H9 (cell line): ENCODE results near the gene EIF5A2. TPM values are rescaled to one million over a fixed set of nuclear protein-coding genes. Genes with fewer than 3 reads are reported as not detected.

ENCODE experiments used
- DNase-seq: peaks from one replicate; pipeline ENCODE4 v3.0.0-alpha.2; 2017
- H2AFZ ChIP-seq: one replicate; pipeline ENCODE4 v1.6.1; 2013; ENCODE audit warnings: mild to moderate bottlenecking, low read length, control low read depth, moderate library complexity
- H2AK5ac ChIP-seq: 2 replicates; pipeline ENCODE4 v1.6.1; 2013; ENCODE audit warnings: low read length, control low read depth, mixed read lengths; ENCODE audit not compliant: insufficient read length
- H2BK120ac ChIP-seq: one replicate; pipeline ENCODE4 v1.6.1; 2013; ENCODE audit warnings: low read depth, mild to moderate bottlenecking, low read length, control low read depth, inconsistent platforms; ENCODE audit not compliant: poor library complexity, severe bottlenecking
- H2BK12ac ChIP-seq: 2 replicates; pipeline ENCODE4 v1.6.1; 2013; ENCODE audit warnings: low read length, control low read depth, mixed read lengths, low read depth; ENCODE audit not compliant: insufficient read length
- H2BK15ac ChIP-seq: 2 replicates; pipeline ENCODE4 v1.6.1; 2013; ENCODE audit warnings: low read depth, low read length, control low read depth
- H2BK20ac ChIP-seq: one replicate; pipeline ENCODE4 v1.6.1; 2013; ENCODE audit warnings: low read depth, mild to moderate bottlenecking, low read length, control low read depth, inconsistent platforms; ENCODE audit not compliant: poor library complexity, severe bottlenecking
- H2BK5ac ChIP-seq: 2 replicates; pipeline ENCODE4 v1.6.1; 2013; ENCODE audit warnings: low read length, control low read depth, mixed read lengths; ENCODE audit not compliant: insufficient read length
- H3K14ac ChIP-seq: 2 replicates; pipeline ENCODE4 v1.6.1; 2013; ENCODE audit warnings: low read length, control low read depth; ENCODE audit not compliant: insufficient read depth
- H3K18ac ChIP-seq: 2 replicates; pipeline ENCODE4 v1.6.1; 2013; ENCODE audit warnings: low read depth, mild to moderate bottlenecking, mixed read lengths, low read length, control low read depth; ENCODE audit not compliant: insufficient read length
- H3K23ac ChIP-seq: 2 replicates; pipeline ENCODE4 v1.6.1; 2013; ENCODE audit warnings: low read length, control low read depth, mixed read lengths, low read depth; ENCODE audit not compliant: insufficient read length
- H3K23me2 ChIP-seq: 2 replicates; pipeline ENCODE4 v1.6.1; 2013; ENCODE audit warnings: low read depth, mild to moderate bottlenecking, mixed read lengths, low read length, control low read depth; ENCODE audit not compliant: insufficient read length, poor library complexity, severe bottlenecking
- H3K27ac ChIP-seq: 2 replicates; pipeline ENCODE4 v1.5.1; 2013; ENCODE audit warnings: low read length, control low read depth, mixed read lengths, low read depth; ENCODE audit not compliant: insufficient read length
- H3K27me3 ChIP-seq: 2 replicates; pipeline ENCODE4 v1.6.1; 2013; ENCODE audit warnings: low read length, control low read depth, inconsistent platforms; ENCODE audit not compliant: insufficient read depth
- H3K4ac ChIP-seq: 2 replicates; pipeline ENCODE4 v1.6.1; 2013; ENCODE audit warnings: low read depth, mild to moderate bottlenecking, control low read depth, inconsistent platforms, low read length, moderate library complexity
- H3K4me1 ChIP-seq: 2 replicates; pipeline ENCODE4 v1.6.1; 2013; ENCODE audit warnings: low read length, control low read depth, inconsistent platforms; ENCODE audit not compliant: insufficient read depth
- H3K4me2 ChIP-seq: 2 replicates; pipeline ENCODE4 v1.6.1; 2013; ENCODE audit warnings: low read length, control low read depth, mixed read lengths; ENCODE audit not compliant: insufficient read length, insufficient read depth
- H3K56ac ChIP-seq: 2 replicates; pipeline ENCODE4 v1.6.1; 2013; ENCODE audit warnings: low read depth, mild to moderate bottlenecking, mixed read lengths, low read length, control low read depth; ENCODE audit not compliant: insufficient read length
- H3K79me1 ChIP-seq: 2 replicates; pipeline ENCODE4 v1.6.1; 2013; ENCODE audit warnings: low read depth, mild to moderate bottlenecking, moderate library complexity, low read length, control low read depth, inconsistent platforms; ENCODE audit not compliant: insufficient read depth, poor library complexity, severe bottlenecking
- H3K79me2 ChIP-seq: 2 replicates; pipeline ENCODE4 v1.6.1; 2013; ENCODE audit warnings: low read length, control low read depth, inconsistent platforms; ENCODE audit not compliant: insufficient read depth
- H3K9ac ChIP-seq: 2 replicates; pipeline ENCODE4 v1.6.1; 2013; ENCODE audit warnings: low read length, control low read depth, mixed read lengths; ENCODE audit not compliant: insufficient read length; ENCODE audit errors: extremely low read depth
- H3K9me3 ChIP-seq: one replicate; pipeline ENCODE4 v1.6.1; 2013; ENCODE audit warnings: low read depth, low read length, inconsistent platforms; ENCODE audit not compliant: control insufficient read depth
- H3T11ph ChIP-seq: one replicate; pipeline ENCODE4 v1.6.1; 2013; ENCODE audit warnings: mild to moderate bottlenecking, low read length, control low read depth, inconsistent platforms
- H4K20me1 ChIP-seq: one replicate; pipeline ENCODE4 v1.6.1; 2013; ENCODE audit not compliant: control insufficient read depth, insufficient read length, insufficient read depth
- H4K5ac ChIP-seq: 2 replicates; pipeline ENCODE4 v1.6.1; 2013; ENCODE audit warnings: low read depth, mild to moderate bottlenecking, mixed read lengths, low read length, control low read depth; ENCODE audit not compliant: insufficient read length
- H4K8ac ChIP-seq: replicated peaks from 2 replicates; pipeline ENCODE4 v1.6.1; 2013; ENCODE audit warnings: low read length, control low read depth, mixed read lengths, low read depth; ENCODE audit not compliant: insufficient read length
- H4K91ac ChIP-seq: 2 replicates; pipeline ENCODE4 v1.6.1; 2013; ENCODE audit warnings: low read depth, mild to moderate bottlenecking, moderate library complexity, mixed read lengths, low read length, control low read depth; ENCODE audit not compliant: insufficient read length
- H3K27ac Mint-ChIP-seq, 3 experiments: 2 replicates in 2 of 3; 3 replicates in 1 of 3; pipeline ENCODE4 v1.8.0; 2020 to 2021; ENCODE audit warnings: mixed read lengths in 3 of 3, mild to moderate bottlenecking in 1 of 3, moderate library complexity in 1 of 3
- H3K27me3 Mint-ChIP-seq: 2 replicates; pipeline ENCODE4 v1.8.0; 2021; ENCODE audit warnings: low read depth, mild to moderate bottlenecking, moderate library complexity, mixed read lengths
- H3K36me3 Mint-ChIP-seq, 3 experiments: 2 replicates in 2 of 3; 3 replicates in 1 of 3; pipeline ENCODE4 v1.8.0; 2020 to 2021; ENCODE audit warnings: low read depth in 3 of 3, mixed read lengths in 3 of 3; ENCODE audit not compliant: insufficient read depth in 1 of 3
- H3K4me1 Mint-ChIP-seq, 2 experiments: 2 replicates each; pipeline ENCODE4 v1.8.0; 2020; ENCODE audit warnings: mixed read lengths in 2 of 2
- H3K4me3 Mint-ChIP-seq, 2 experiments: 2 replicates in 1 of 2; 3 replicates in 1 of 2; pipeline ENCODE4 v1.8.0; 2020 to 2021; ENCODE audit warnings: mild to moderate bottlenecking in 2 of 2, mixed read lengths in 2 of 2, moderate library complexity in 1 of 2
- H3K9me3 Mint-ChIP-seq, 2 experiments: 2 replicates in 1 of 2; 3 replicates in 1 of 2; pipeline ENCODE4 v1.8.0; 2020; ENCODE audit warnings: mild to moderate bottlenecking in 2 of 2, mixed read lengths in 2 of 2, moderate library complexity in 1 of 2
- CTCF ChIP-seq: fragments of 200-600 bp; sonication (generic); conservative IDR thresholded peaks from 3 replicates; pipeline ENCODE4 v1.8.0; 2021; ENCODE audit warnings: antibody characterized with exemption, mild to moderate bottlenecking
- WGBS: extraction: QIAGEN DNeasy Blood & Tissue Kit; methylation state at CpG from one replicate; pipeline ENCODE4 v1.1.7; 2013; ENCODE audit warnings: missing lambda C conversion rate, low lambda C conversion rate, mixed read lengths; ENCODE audit not compliant: insufficient read length; ENCODE audit errors: extremely low coverage; 5-methylcytosine and 5-hydroxymethylcytosine counted together
- total RNA-seq: library from RNA; stranded (reverse); gene quantifications from 2 replicates; pipeline ENCODE4 v1.2.1, GENCODE V29; 2021

Gene EIF5A2
- total RNA-seq, 1 experiment from 2014 or later, result 7.7 TPM

GRCh38 chr3:170905862-170906261, 2.6 kb downstream of the EIF5A2 start:
- H2BK5ac ChIP-seq, result no peak overlapping the region
- no peak overlapping the region for H3K27ac ChIP-seq
- no peaks in the 10 kb centered on the region; the same call in 1 of the 2 replicates for H3K27me3 ChIP-seq
- Mint-ChIP-seq H3K9me3 (peaks cover 8 to 15% of the 10 kb centered on the region in 2 experiments), H3K27ac (no peak overlapping the region), H3K4me1 (peaks cover 8 to 10% of the 10 kb centered on the region in 2 experiments), H3K36me3 (peaks cover 7 to 19% (median 10%) of the 10 kb centered on the region in 3 experiments), H3K27me3 (peaks cover 34% of the 10 kb centered on the region), H3K4me3 (no peak overlapping the region)
- peaks cover 5% of the 10 kb centered on the region for H3K23me2 ChIP-seq
- no peaks in the 10 kb centered on the region for H4K20me1 ChIP-seq
- H3K4ac ChIP-seq, result no peak overlapping the region
- H4K91ac ChIP-seq, result no peak overlapping the region
- TF ChIP-seq CTCF, result no peak
- no peak overlapping the region for H2BK15ac ChIP-seq
- H3K79me2 ChIP-seq, result no peaks in the 10 kb centered on the region
- no peak overlapping the region for H3K14ac ChIP-seq
- H3K56ac ChIP-seq, result no peak overlapping the region
- H2BK12ac ChIP-seq, result no peak overlapping the region
- WGBS, result no CpG with 5 or more reads among the region's 2 CpGs
- H2BK120ac ChIP-seq, result no peak overlapping the region
- no peak overlapping the region for H2AK5ac ChIP-seq
- H3K18ac ChIP-seq, result no peak overlapping the region
- H2BK20ac ChIP-seq, result no peak overlapping the region
- H3K4me1 ChIP-seq, result no peaks in the 10 kb centered on the region
- no peak overlapping the region for H3K9ac ChIP-seq
- H2AFZ ChIP-seq, result no peak overlapping the region
- no peaks in the 10 kb centered on the region for H3K9me3 ChIP-seq
- H4K8ac ChIP-seq, result no peak overlapping the region
- H3K23ac ChIP-seq, result no peak overlapping the region
- no peak overlapping the region for H4K5ac ChIP-seq
- H3T11ph ChIP-seq, result no peak overlapping the region
- DNase-seq, result no peak
- no peaks in the 10 kb centered on the region for H3K79me1 ChIP-seq
- H3K4me2 ChIP-seq, result no peak overlapping the region
